ENCODE measurements around the gene DUT.

DNA sequence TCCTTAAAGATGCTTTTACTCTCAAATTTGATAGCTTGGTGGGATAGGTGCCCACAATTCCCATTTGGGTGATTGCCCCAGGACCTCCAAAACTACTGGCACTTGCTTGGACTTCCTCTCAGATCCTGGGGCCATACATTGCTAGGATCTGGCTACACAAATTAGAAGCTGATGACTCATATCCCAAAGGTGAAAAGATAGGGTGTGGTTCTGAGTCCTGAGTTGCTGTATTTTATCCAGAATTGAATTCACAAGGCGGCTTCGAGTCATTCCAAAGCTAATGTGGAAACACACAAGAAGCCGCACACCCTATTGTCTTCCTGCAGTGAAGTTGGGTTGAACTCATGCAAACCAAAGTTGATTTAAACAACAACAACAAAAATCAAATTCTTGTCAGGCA is 53.4 kb downstream of the DUT start:
- TF ChIP-seq, protein P1, sequence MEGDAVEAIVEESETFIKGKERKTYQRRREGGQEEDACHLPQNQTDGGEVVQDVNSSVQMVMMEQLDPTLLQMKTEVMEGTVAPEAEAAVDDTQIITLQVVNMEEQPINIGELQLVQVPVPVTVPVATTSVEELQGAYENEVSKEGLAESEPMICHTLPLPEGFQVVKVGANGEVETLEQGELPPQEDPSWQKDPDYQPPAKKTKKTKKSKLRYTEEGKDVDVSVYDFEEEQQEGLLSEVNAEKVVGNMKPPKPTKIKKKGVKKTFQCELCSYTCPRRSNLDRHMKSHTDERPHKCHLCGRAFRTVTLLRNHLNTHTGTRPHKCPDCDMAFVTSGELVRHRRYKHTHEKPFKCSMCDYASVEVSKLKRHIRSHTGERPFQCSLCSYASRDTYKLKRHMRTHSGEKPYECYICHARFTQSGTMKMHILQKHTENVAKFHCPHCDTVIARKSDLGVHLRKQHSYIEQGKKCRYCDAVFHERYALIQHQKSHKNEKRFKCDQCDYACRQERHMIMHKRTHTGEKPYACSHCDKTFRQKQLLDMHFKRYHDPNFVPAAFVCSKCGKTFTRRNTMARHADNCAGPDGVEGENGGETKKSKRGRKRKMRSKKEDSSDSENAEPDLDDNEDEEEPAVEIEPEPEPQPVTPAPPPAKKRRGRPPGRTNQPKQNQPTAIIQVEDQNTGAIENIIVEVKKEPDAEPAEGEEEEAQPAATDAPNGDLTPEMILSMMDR (conservative IDR thresholded peaks at IDR 0.05; ENCODE audit: low read length): no peak
- TF ChIP-seq EZH2phosphoT487 (IDR thresholded peaks at IDR 0.05; ENCODE audit: borderline replicate concordance, low read depth, low read length): no peak
